ENCODE data around the gene ZNF776. TPM values are rescaled to one million over a fixed set of nuclear protein-coding genes. Genes with fewer than 3 reads are reported as not detected.
A peak's percentile ranks its signal among the peaks of the same experiment; 100 is the strongest.
"Not testable (repeated sequence)": the region's sequence is repeated elsewhere in the genome, so short reads cannot be mapped to it uniquely, and the experiment has no call there.

Gene ZNF776
- 20.9 and 26.1 TPM in 2 replicates for total RNA-seq (2014; rRNA removed; shearing (Covaris generic))

- peak; percentile 98 for DNase-seq (ENCODE audit: low spot score)
These were observed at the start of gene ZNF776 for GRCh38 chr19:57746580-57747471. TSS of gene ZNF776 (plus strand) at chr19:57746815. CDS start at chr19:57747059, 244 bp downstream.

DNA sequence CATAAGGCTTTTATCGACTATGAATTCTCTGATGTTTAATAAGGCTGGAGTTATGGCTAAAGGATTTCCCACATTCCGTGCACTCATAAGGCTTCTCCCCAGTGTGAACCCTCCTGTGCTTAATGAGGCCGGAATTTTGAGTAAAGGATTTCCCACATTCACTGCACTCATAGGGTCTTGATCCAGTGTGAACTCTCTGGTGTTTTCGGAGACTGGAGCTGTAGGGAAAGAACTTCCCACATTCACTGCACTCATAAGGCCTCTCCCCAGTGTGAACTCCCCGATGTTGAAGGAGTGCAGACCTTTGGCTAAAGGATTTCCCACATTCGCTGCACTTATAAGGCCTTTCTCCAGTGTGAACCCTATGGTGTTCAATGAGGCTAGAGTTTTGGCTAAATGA, 45.0 kb upstream of the ZNF776 start:
- no peak for DNase-seq (ENCODE audit: low spot score)

DNA sequence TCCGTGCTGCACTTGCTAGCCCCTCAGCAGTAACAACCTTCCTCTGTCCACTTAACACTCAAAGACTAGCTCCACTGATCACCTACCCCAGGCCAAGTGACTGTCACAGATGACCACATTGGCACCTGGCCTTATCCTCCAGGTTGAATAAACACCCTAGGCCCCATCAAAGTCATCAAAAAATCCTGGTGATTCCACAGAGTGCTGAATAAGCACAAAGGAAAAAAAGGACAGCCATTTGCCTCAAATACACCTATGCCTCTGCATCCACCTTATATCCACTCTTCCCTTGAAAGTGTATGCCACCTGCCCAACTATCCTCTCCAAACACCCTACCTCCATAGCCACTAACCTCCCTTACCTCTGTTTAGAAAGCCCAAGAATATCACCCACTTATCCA, 40.3 kb upstream of the ZNF776 start:
- no peak for DNase-seq (ENCODE audit: low spot score)

GRCh38 chr19:57708641-57709361, 37.8 kb upstream of the ZNF776 start, which contains the start of gene ZNF154:
TSS of gene ZNF154 (minus strand) at chr19:57709204. CDS start at chr19:57708971, 233 bp downstream.
- no peak for DNase-seq (ENCODE audit: low spot score)

DNA sequence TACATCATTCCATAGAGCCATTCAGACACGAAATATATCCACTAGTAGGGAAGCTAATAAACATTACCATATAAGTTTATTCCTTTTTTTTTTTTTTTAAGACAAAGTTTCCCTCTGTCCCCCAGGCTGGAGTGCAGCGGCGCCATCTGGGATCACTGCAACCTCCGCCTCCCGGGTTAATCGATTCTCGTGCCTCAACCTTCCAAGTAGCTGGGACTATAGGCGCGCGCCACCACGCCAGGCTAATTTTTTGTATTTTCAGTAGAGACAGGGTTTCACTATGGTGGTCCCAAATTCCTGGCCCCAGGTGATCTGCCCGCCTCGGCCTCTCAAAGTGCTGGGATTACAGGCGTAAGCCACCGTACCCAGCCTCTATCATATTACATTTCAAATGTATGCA, 37.0 kb upstream of the ZNF776 start:
- DNase-seq (ENCODE audit: low spot score): no peak

DNA sequence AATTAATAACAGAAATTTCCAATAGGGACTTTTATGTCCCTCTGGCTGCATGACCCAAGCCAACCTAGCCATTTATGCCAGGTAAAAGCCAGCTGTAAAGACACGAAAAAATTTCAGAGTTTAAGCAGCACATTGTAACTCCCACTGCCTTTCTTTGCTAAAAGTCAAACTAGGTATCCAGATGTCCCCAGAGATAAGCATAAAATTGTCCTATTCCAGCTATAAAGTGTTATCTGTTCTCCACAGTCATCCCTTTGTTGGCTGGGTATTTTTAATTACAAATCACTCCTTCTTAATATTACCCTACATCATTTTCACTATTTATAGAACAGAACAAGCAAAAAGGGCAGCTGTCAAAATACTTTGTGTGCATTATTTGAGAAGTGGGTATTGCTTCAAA, 34.4 kb upstream of the ZNF776 start:
- DNase-seq (ENCODE audit: low spot score): no peak

- no peak for DNase-seq (ENCODE audit: low spot score)
These were observed 27.2 kb upstream of the ZNF776 start for GRCh38 chr19:57719424-57719823.

DNA sequence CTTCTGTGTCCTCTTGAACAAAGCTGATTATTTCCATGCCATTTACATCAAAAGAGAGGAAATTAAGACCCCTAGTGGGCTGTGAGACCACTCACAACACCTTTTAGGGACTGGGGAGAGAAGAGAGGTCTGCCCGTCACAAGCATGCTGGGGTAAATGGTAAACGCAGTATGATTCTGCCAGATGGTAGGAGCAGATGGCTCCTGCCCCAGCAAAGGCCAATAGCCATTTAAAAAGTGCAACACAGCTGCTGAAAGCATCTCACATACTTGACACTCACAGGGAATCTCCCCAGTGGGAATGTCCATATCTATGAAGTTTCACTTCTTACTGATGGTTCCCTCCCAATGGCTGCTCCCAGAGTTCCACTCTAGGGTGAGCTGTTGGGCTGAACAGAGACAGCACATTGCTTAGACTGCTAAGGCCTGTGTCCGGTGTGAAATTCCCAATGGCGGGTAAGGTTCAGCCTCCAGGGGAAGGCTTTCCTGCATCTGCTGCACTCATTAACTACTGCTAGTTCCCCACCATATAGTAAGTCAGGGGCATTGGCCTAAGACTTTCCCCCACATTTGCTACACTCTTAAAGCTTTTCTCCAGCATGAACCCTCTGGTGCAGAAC, 26.6 kb upstream of the ZNF776 start:
- DNase-seq (ENCODE audit: low spot score): no peak

DNA sequence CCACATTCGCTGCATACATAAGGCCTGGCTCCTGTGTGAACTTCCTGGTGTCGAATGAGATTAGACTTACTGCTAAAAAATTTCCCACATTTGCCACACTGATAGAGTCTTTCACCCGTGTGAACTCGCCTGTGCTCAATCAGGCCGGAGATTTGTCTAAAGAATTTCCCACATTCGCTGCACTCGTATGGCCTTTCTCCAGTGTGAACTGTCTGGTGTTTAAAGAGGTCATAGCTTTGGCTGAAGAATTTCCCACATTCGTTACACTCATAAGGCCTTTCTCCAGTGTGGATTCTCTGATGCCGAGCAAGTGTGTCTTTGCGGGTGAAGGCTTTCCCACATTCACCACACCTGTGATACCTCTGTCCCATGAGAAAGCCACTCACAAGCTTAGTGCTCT, 25.7 kb upstream of the ZNF776 start:
- no peak for DNase-seq (ENCODE audit: low spot score)

- DNase-seq (ENCODE audit: low spot score): not testable (repeated sequence)
These were observed 8.3 kb upstream of the ZNF776 start for GRCh38 chr19:57738320-57738719.

DNA sequence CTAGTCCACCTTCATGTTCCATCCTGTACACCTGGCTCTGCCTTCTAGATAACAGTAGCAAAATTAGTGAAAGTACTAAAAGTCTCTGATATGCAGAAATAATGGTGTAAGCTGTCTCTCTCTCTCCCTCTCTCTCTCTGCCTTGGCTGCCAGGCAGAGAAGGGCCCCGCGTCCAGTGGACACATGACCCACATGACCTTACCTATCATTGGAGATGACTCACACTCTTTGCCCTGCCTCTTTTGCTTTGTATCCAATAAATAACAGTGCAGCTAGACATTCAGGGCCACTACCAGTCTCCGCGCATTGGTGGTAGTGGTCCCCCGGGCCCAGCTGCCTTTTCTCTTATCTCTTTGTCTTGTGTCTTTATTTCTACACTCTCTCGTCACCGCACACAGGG, 7.8 kb upstream of the ZNF776 start:
- not testable (repeated sequence) for DNase-seq (ENCODE audit: low spot score)

- peak; percentile 22 for DNase-seq (ENCODE audit: low spot score)
These were observed 825 bp downstream of the ZNF776 start for GRCh38 chr19:57747472-57747807.

DNA sequence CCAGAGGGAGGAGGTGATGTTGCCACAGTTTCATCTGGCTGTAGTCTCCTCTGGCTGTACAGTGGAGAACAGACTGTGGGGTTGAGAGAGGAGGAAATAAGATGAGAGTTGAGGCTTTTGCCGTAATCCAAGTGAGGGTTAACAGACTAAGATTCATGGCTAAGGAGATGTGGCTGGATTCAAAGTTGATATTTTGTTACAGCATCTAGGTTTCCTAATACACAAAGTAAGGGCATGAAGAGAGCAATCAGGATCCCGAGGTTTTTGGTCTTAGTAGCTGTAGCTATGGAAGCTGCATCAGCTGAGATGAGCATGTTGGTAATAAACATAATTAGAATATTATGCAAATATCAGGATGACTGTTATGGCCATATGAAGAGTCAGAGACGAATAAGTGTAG, 1.4 kb downstream of the ZNF776 start:
- no peak for DNase-seq (ENCODE audit: low spot score)

DNA sequence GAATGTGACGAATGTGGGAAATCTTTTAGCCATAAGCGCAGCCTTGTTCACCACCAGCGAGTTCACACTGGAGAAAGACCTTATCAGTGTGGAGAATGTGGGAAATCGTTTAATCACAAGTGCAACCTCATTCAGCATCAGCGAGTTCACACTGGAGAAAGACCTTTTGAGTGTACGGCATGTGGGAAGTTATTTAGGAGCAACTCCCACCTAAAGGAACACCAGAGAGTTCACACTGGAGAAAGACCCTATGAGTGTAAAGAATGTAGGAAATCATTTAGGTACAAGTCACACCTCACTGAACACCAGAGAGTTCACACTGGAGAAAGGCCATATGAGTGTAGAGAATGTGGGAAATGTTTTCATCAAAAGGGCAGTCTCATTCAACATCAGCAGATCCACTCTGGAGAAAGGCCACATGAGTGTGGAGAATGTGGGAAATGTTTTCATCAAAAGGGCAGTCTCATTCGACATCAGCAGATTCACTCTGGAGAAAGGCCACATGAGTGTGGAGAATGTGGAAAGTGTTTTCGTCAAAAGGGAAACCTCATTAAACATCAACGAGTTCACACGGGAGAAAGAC, 7.6 kb downstream of the ZNF776 start:
- no peak for DNase-seq (ENCODE audit: low spot score)

DNA sequence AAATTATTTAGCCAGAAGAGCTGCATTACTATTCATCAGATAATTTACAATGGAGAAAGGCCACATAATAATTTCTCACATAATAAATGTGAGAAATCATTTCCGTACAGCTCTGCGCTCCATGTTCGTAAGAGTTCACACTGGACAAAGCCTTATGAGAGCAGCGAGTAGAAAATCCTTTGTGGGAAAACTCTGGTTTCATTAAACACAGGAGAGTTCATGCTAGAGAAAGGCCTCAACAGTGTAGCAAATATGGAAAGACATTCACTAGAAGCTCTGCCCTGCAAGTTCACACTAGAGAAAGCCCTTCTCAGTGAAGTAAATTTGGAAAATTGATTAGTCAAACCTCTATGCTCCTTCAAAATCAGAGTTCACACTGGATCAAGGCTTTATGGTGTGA, 8.4 kb downstream of the ZNF776 start:
- DNase-seq (ENCODE audit: low spot score): no peak

- DNase-seq (ENCODE audit: low spot score): no peak
These were observed 11.3 kb downstream of the ZNF776 start for GRCh38 chr19:57757941-57758340.

DNA sequence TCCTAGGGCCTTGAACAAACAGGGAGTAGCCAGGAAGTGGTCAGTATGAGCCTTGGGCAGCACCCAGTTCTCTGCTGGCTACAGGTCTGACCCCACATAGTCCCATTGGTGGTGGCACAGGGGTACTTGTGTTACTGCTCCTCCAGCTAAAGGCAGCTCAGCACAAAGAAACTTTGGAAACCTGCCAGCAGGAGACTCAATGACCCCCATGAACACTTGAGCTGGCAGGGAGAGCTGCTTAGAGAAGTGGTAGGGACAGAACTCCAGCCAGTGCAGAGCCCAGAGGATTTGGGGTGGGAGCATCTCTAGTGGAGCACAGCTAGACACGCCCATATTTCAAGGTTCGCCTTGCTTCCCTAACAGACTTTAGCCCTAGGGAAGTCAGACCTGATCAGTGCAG, 12.5 kb downstream of the ZNF776 start:
- no peak for DNase-seq (ENCODE audit: low spot score)

DNA sequence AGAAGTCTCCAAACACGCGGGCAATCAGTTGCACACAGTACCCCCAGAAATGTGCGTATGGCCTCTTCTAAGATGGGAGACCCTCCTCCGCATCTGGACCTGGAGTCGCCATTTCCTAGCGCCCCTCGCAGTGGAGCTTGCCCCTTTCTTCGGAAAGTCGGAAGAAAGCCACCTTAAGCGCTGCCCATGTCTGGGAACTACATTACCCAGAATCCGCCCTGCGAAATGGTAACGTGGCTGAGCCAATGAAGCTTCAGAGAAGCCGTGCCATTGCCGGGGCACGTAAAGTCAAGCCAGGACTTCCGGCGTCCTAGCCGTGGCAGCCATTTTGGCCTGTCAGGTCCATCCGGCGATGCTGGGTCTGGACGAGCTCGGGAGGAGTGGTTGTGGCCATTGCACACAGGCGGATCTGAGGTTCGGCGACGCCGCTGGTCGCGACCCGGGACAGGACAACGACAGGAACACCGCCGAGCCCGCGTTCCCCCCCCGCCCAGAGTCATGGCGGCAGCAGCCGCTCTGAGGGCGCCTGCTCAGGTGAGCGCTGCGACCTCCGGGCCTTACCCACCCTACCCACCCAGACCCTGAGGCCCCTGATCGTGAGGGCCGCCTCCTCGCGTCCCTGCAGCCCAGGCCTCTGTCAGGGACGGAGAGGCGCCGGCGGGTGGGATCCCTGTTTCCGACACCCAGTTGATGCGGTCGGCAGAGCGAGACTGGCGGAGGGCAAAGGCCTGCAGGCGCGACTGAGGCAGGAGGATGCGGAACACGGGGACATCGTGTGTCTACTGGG, 22.9 kb downstream of the ZNF776 start, which contains the start of gene ZNF586:
Gene ZNF586 (plus strand): TSS at position 332 of the 787 bp plus-strand sequence. CDS start 167 bp downstream, at position 499.
- peak; percentile 94 for DNase-seq (ENCODE audit: low spot score)

- DNase-seq (ENCODE audit: low spot score): no peak
These were observed 24.8 kb downstream of the ZNF776 start for GRCh38 chr19:57771417-57771816.

- DNase-seq (ENCODE audit: low spot score): no peak
These were observed 26.9 kb downstream of the ZNF776 start for GRCh38 chr19:57773488-57773887.

- no peak for DNase-seq (ENCODE audit: low spot score)
These were observed 30.2 kb downstream of the ZNF776 start for GRCh38 chr19:57776764-57777296.
